Renal cortical epithelial cell (primary cell): ENCODE measurements around the gene FAT1. TPM values are rescaled to one million over a fixed set of nuclear protein-coding genes. Genes with fewer than 3 reads are reported as not detected.

ENCODE experiments used
- DNase-seq: peaks from one replicate; pipeline ENCODE4 v3.0.0-alpha.2; 2011; ENCODE audit warnings: low read depth
- total RNA-seq: library from RNA; depleted of rRNA; stranded (reverse); fragments of >200 nt; gene quantifications from 2 replicates; pipeline ENCODE4 v1.2.3, GENCODE V29; 2014

FAT1 gene
- total RNA-seq, 1 donor from 2014 or later: 594 TPM

- no peak for DNase-seq
Measured at GRCh38 chr4:186563761-186564160, 159.9 kb downstream of the FAT1 start.

- peak; percentile 55 for DNase-seq
Measured at GRCh38 chr4:186561748-186562147, 161.9 kb downstream of the FAT1 start.

GRCh38 chr4:186560647-186561046 is 163.0 kb downstream of the FAT1 start:
- DNase-seq: no peak

GRCh38 chr4:186557486-186557885 is 166.2 kb downstream of the FAT1 start:
- peak; percentile 40 for DNase-seq

- no peak for DNase-seq
Measured at GRCh38 chr4:186557061-186557460, 166.6 kb downstream of the FAT1 start.

- DNase-seq: no peak
Measured at GRCh38 chr4:186554914-186555827, 168.5 kb downstream of the FAT1 start, which contains the start of gene MTNR1A. MTNR1A (minus strand) TSS chr4:186555567; CDS start chr4:186555365, 202 bp downstream.

- peak; percentile 40 for DNase-seq
Measured at GRCh38 chr4:186554539-186554913, 169.1 kb downstream of the FAT1 start.

GRCh38 chr4:186553717-186554116 is 169.9 kb downstream of the FAT1 start:
- DNase-seq: no peak

GRCh38 chr4:186551849-186552248 is 171.8 kb downstream of the FAT1 start:
- DNase-seq: no peak

- no peak for DNase-seq
Measured at GRCh38 chr4:186545436-186545835, 178.2 kb downstream of the FAT1 start.

- DNase-seq: no peak
Measured at GRCh38 chr4:186543206-186543605, 180.4 kb downstream of the FAT1 start.

- no peak for DNase-seq
Measured at GRCh38 chr4:186541801-186542200, 181.9 kb downstream of the FAT1 start.

- no peak for DNase-seq
Measured at GRCh38 chr4:186537843-186538521, 185.7 kb downstream of the FAT1 start.

Other genes with a start within 250 kb of the FAT1 start
- 0.10 TPM in 1 of 2 replicates, not detected in the other for gene MTNR1A, start 168.3 kb downstream of the FAT1 start, total RNA-seq